SU-DHL-6 (cell line): ENCODE data around the gene HOXA10.

Experiments used
- CTCF ChIP-seq: fragments of 200-600 bp; sonication (generic); IDR thresholded peaks from one replicate; pipeline ENCODE4 v1.5.1; 2017; ENCODE audit warnings: antibody characterized with exemption, mild to moderate bottlenecking, low read length, moderate library complexity; ENCODE audit not compliant: insufficient read depth, poor library complexity, severe bottlenecking
- EZH2phosphoT487 ChIP-seq: fragments of 200-600 bp; sonication (generic), shearing (Covaris generic); conservative IDR thresholded peaks from 2 replicates; pipeline ENCODE4 v1.6.1; 2018; ENCODE audit warnings: mild to moderate bottlenecking, antibody characterized with exemption, low read length, moderate library complexity, mixed read lengths

DNA sequence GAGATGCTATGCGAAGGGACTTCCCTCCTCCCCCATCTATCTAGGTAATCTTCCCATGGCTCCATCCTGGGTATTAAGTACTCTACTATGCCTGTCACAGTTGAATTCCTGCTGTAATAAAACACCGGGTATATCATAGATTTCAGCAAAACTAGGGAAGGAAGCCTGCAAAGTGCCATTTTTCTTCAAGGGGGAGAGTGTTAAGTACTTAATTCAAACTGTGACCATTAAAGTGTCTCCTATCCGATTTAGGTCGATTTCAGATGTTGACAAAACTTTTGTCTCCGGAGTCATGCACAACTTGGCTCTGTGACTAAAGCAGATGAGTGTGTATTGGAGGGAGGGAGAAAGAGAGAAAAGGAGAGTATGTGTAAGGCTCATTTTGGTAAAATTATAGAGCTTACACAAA lies 48.1 kb downstream of the HOXA10 start:
- TF ChIP-seq CTCF (no peak), EZH2phosphoT487 (no peak)
